Karpas-422 (cell line): Measurements from ENCODE around the gene RASGRF1. TPM values are rescaled to one million over a fixed set of nuclear protein-coding genes. Genes with fewer than 3 reads are reported as not detected.

ENCODE experiments used
- DNase-seq: peaks from one replicate; pipeline ENCODE4 v3.0.0-alpha.2; 2015
- H2AFZ ChIP-seq: fragments of 200-600 bp; sonication (generic); 2 replicates; pipeline ENCODE4 v1.6.1; 2014; ENCODE audit warnings: antibody characterized with exemption, low read length, mixed read lengths
- H3K27ac ChIP-seq: fragments of 200-600 bp; sonication (generic); 2 replicates; pipeline ENCODE4 v1.5.1; 2014; ENCODE audit warnings: mild to moderate bottlenecking, low read length, moderate library complexity
- H3K27me3 ChIP-seq: fragments of 200-600 bp; sonication (generic); 2 replicates; pipeline ENCODE4 v1.6.1; 2014; ENCODE audit warnings: low read length, mixed read lengths
- H3K36me3 ChIP-seq: fragments of 200-600 bp; sonication (generic); 2 replicates; pipeline ENCODE4 v1.6.1; 2014; ENCODE audit warnings: low read length, mixed read lengths; ENCODE audit not compliant: insufficient read depth
- H3K4me1 ChIP-seq: fragments of 200-600 bp; sonication (generic); 2 replicates; pipeline ENCODE4 v1.6.1; 2014; ENCODE audit warnings: mild to moderate bottlenecking, low read length, mixed read lengths
- H3K4me2 ChIP-seq: fragments of 200-600 bp; sonication (generic); 2 replicates; pipeline ENCODE4 v1.6.1; 2014; ENCODE audit warnings: low read length, low read depth, mild to moderate bottlenecking; ENCODE audit not compliant: poor library complexity, severe bottlenecking
- H3K4me3 ChIP-seq: fragments of 200-600 bp; sonication (generic); 2 replicates; pipeline ENCODE4 v1.5.1; 2014; ENCODE audit warnings: mild to moderate bottlenecking, antibody characterized with exemption, low read length, mixed read lengths
- H3K79me2 ChIP-seq: fragments of 200-600 bp; sonication (generic); 2 replicates; pipeline ENCODE4 v1.6.1; 2014; ENCODE audit warnings: mild to moderate bottlenecking, low read length, mixed read lengths
- H3K9ac ChIP-seq: fragments of 200-600 bp; sonication (generic); 2 replicates; pipeline ENCODE4 v1.6.0; 2014; ENCODE audit warnings: low read length
- H3K9me2 ChIP-seq: fragments of 200-600 bp; sonication (generic), shearing (Covaris generic); replicated peaks from 2 replicates; pipeline ENCODE4 v1.6.0; 2014; ENCODE audit warnings: mild to moderate bottlenecking, low read length, moderate library complexity; ENCODE audit not compliant: insufficient read depth
- H3K9me3 ChIP-seq: fragments of 300-700, 200-600 bp; sonication (generic); 2 replicates; pipeline ENCODE4 v1.6.1; 2014; ENCODE audit warnings: low read length, mixed read lengths
- H4K20me1 ChIP-seq: fragments of 200-600 bp; sonication (generic); 2 replicates; pipeline ENCODE4 v1.6.1; 2014; ENCODE audit warnings: mild to moderate bottlenecking, antibody characterized with exemption, low read length, low read depth; ENCODE audit not compliant: insufficient read depth
- total RNA-seq: library from RNA; depleted of rRNA; stranded (reverse); fragments of >200 nt; shearing (Covaris generic); gene quantifications from 2 replicates; pipeline ENCODE4 v1.2.3, GENCODE V29; 2014; ENCODE audit warnings: low replicate concordance

The RASGRF1 gene
- total RNA-seq, 1 experiment from 2014 or later = 10.5 TPM

- no peak overlapping the region for H3K4me2 ChIP-seq
- no peaks in the 10 kb centered on the region for H3K36me3 ChIP-seq
- H3K9me2 ChIP-seq = no peaks in the 10 kb centered on the region
- H3K4me3 ChIP-seq = no peak overlapping the region
- no peaks in the 10 kb centered on the region for H3K27me3 ChIP-seq
- no peak overlapping the region for H2AFZ ChIP-seq
- no peaks in the 10 kb centered on the region for H3K79me2 ChIP-seq
- no peaks in the 10 kb centered on the region for H3K9me3 ChIP-seq
- no peaks in the 10 kb centered on the region for H3K4me1 ChIP-seq
- H3K9ac ChIP-seq = no peak overlapping the region
- no peak for DNase-seq
- no peak overlapping the region for H3K27ac ChIP-seq
- H4K20me1 ChIP-seq = no peaks in the 10 kb centered on the region
Measured at GRCh38 chr15:78988361-78988911, 102.1 kb downstream of the RASGRF1 start.

GRCh38 chr15:78987556-78988360 lies 102.8 kb downstream of the RASGRF1 start:
- Histone ChIP-seq H4K20me1 (no peaks in the 10 kb centered on the region), H3K4me2 (no peak overlapping the region), H3K36me3 (no peaks in the 10 kb centered on the region), H3K27me3 (no peaks in the 10 kb centered on the region), H3K4me1 (no peaks in the 10 kb centered on the region), H3K4me3 (no peak overlapping the region), H3K9me3 (no peaks in the 10 kb centered on the region), H3K9me2 (no peaks in the 10 kb centered on the region), H3K79me2 (no peaks in the 10 kb centered on the region), H3K9ac (no peak overlapping the region), H2AFZ (no peak overlapping the region), H3K27ac (no peak overlapping the region)
- DNase-seq = no peak

GRCh38 chr15:78985859-78986475 lies 104.6 kb downstream of the RASGRF1 start:
- H3K36me3 ChIP-seq = no peaks in the 10 kb centered on the region
- no peaks in the 10 kb centered on the region for H4K20me1 ChIP-seq
- no peak for DNase-seq
- no peaks in the 10 kb centered on the region for H3K27me3 ChIP-seq
- H3K79me2 ChIP-seq = no peaks in the 10 kb centered on the region
- H3K9me2 ChIP-seq = no peaks in the 10 kb centered on the region
- H2AFZ ChIP-seq = no peak overlapping the region
- no peak overlapping the region for H3K9ac ChIP-seq
- H3K27ac ChIP-seq = no peak overlapping the region
- H3K9me3 ChIP-seq = no peaks in the 10 kb centered on the region
- H3K4me2 ChIP-seq = no peak overlapping the region
- no peaks in the 10 kb centered on the region for H3K4me1 ChIP-seq
- no peak overlapping the region for H3K4me3 ChIP-seq

GRCh38 chr15:78984041-78984440 lies 106.5 kb downstream of the RASGRF1 start:
- Histone ChIP-seq H3K79me2 (no peaks in the 10 kb centered on the region), H3K9me2 (no peaks in the 10 kb centered on the region), H3K36me3 (no peaks in the 10 kb centered on the region), H3K4me1 (peaks cover 16% of the 10 kb centered on the region), H3K4me2 (no peak overlapping the region), H3K27ac (no peak overlapping the region), H2AFZ (no peak overlapping the region), H3K4me3 (no peak overlapping the region), H3K9me3 (no peaks in the 10 kb centered on the region), H3K9ac (no peak overlapping the region), H4K20me1 (no peaks in the 10 kb centered on the region), H3K27me3 (no peaks in the 10 kb centered on the region)
- no peak for DNase-seq

GRCh38 chr15:78983146-78983918 lies 107.2 kb downstream of the RASGRF1 start:
- Histone ChIP-seq H3K9ac (no peak overlapping the region), H2AFZ (no peak overlapping the region), H3K4me1 (peaks cover 23% of the 10 kb centered on the region), H3K9me2 (no peaks in the 10 kb centered on the region), H4K20me1 (no peaks in the 10 kb centered on the region), H3K36me3 (no peaks in the 10 kb centered on the region), H3K27ac (no peak overlapping the region), H3K79me2 (no peaks in the 10 kb centered on the region), H3K4me3 (no peak overlapping the region), H3K9me3 (no peaks in the 10 kb centered on the region), H3K4me2 (no peak overlapping the region), H3K27me3 (no peaks in the 10 kb centered on the region)
- no peak for DNase-seq

- Histone ChIP-seq H3K9me2 (no peaks in the 10 kb centered on the region), H3K79me2 (no peaks in the 10 kb centered on the region), H3K4me1 (peaks cover 29% of the 10 kb centered on the region), H3K9me3 (no peaks in the 10 kb centered on the region), H3K36me3 (no peaks in the 10 kb centered on the region), H3K27ac (no peak overlapping the region), H2AFZ (no peak overlapping the region), H3K27me3 (no peaks in the 10 kb centered on the region), H3K4me2 (no peak overlapping the region), H3K9ac (no peak overlapping the region), H4K20me1 (no peaks in the 10 kb centered on the region), H3K4me3 (no peak overlapping the region)
- no peak for DNase-seq
Measured at GRCh38 chr15:78982736-78983135, 107.8 kb downstream of the RASGRF1 start.

GRCh38 chr15:78981532-78982313 lies 108.9 kb downstream of the RASGRF1 start:
- Histone ChIP-seq H3K27ac (no peak overlapping the region), H3K36me3 (no peaks in the 10 kb centered on the region), H3K9me3 (no peaks in the 10 kb centered on the region), H3K79me2 (no peaks in the 10 kb centered on the region), H3K4me2 (no peak overlapping the region), H3K4me3 (no peak overlapping the region), H4K20me1 (no peaks in the 10 kb centered on the region), H2AFZ (no peak overlapping the region), H3K4me1 (peaks cover 39% of the 10 kb centered on the region), H3K9ac (no peak overlapping the region), H3K9me2 (no peaks in the 10 kb centered on the region), H3K27me3 (no peaks in the 10 kb centered on the region)
- DNase-seq = no peak
